Activated CD4-positive, alpha-beta memory T cell treated with anti-CD3 and anti-CD28 coated beads for 36 hours (primary cell): ENCODE data around the gene ARHGAP32. TPM values are rescaled to one million over a fixed set of nuclear protein-coding genes. Genes with fewer than 3 reads are reported as not detected.
A peak's percentile ranks its signal among the peaks of the same experiment; 100 is the strongest.

Source experiments
- CTCF ChIA-PET: fragments of 350-600 bp; sonication (Branson Sonifier 250); formaldehyde crosslinking; loops from one replicate; lab custom pipeline; 2021; ENCODE audit warnings: antibody characterized with exemption, inconsistent platforms; lab: Charles Lee
- POLR2A ChIA-PET: fragments of 350-600 bp; sonication (Branson Sonifier 250); formaldehyde crosslinking; loops from one replicate; lab custom pipeline; 2021; ENCODE audit warnings: antibody characterized with exemption; lab: Charles Lee
- DNase-seq: peaks from one replicate; pipeline ENCODE4 v3.0.0-alpha.2; 2020
- H3K27ac Mint-ChIP-seq: one replicate; pipeline ENCODE4 v1.8.0; 2021; ENCODE audit warnings: mixed read lengths
- H3K27me3 Mint-ChIP-seq: one replicate; pipeline ENCODE4 v1.8.0; 2021; ENCODE audit warnings: mixed read lengths
- H3K36me3 Mint-ChIP-seq: one replicate; pipeline ENCODE4 v1.8.0; 2021; ENCODE audit warnings: mixed read lengths
- H3K4me1 Mint-ChIP-seq: one replicate; pipeline ENCODE4 v1.8.0; 2021; ENCODE audit warnings: low read depth, mixed read lengths
- H3K4me3 Mint-ChIP-seq: one replicate; pipeline ENCODE4 v1.8.0; 2021; ENCODE audit warnings: mild to moderate bottlenecking, mixed read lengths
- H3K9me3 Mint-ChIP-seq: one replicate; pipeline ENCODE4 v1.8.0; 2021; ENCODE audit warnings: mixed read lengths
- intact Hi-C: fragments of 100-400 bp; cut with micrococcal nuclease; formaldehyde crosslinking; loops from one replicate; pipeline ENCODE4 v1.15.1; 2023
- total RNA-seq, 2 experiments: library from RNA; stranded (reverse); gene quantifications; one replicate each; pipeline ENCODE4 v1.2.3, GENCODE V29; 2021

ARHGAP32 gene
- total RNA-seq, 2 experiments from 2014 or later: 3.7 to 4.3 TPM

GRCh38 chr11:128988242-128988970 is 203.7 kb downstream of the ARHGAP32 start:
- Mint-ChIP-seq H3K27me3 (no peaks in the 10 kb centered on the region), H3K4me1 (peaks cover 10% of the 10 kb centered on the region)
- CTCF ChIA-PET: no interaction called here

DNA sequence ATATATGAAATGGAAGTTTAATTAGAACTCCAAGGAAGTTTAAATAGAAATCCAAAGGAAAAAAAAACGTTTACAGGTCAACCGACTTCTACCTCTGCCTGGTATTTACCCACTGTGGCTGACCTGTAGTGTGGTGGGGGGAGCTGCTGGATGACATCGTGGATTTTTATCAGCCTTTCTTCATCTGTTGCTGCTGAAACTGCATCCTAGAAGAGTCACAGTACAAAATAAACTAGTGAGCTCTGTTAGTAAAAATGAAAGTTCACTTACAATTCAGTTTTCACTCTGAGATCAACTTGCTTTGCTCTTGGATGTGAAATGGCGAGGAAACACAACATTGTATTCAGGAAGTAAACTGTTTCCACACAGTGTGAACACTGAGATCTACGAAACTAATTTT is 206.2 kb downstream of the ARHGAP32 start:
- H3K9me3 Mint-ChIP-seq: peaks cover 4% of the 10 kb centered on the region
- no peak overlapping the region for H3K4me3 Mint-ChIP-seq
- intact Hi-C loops: no loop called here
- peaks cover 2% of the 10 kb centered on the region for H3K36me3 Mint-ChIP-seq
- ChIA-PET POLR2A (no interaction called here), CTCF (interaction anchor here (0.9 to 1.5 kb wide), 4 partner anchors 29 to 828 kb away, joined by 3 to 5 read pairs (median 4); no protein-coding TSS in a partner anchor)
- peaks cover 7% of the 10 kb centered on the region for H3K4me1 Mint-ChIP-seq
- no peak for DNase-seq
- H3K27me3 Mint-ChIP-seq: no peaks in the 10 kb centered on the region
- peak overlapping the region; percentile 5 for H3K27ac Mint-ChIP-seq

More at GRCh38 chr11:128988242-128988970, 203.7 kb downstream of the ARHGAP32 start:
- peaks cover 2% of the 10 kb centered on the region for H3K36me3 Mint-ChIP-seq
- H3K9me3 Mint-ChIP-seq: peaks cover 4% of the 10 kb centered on the region
- no peak overlapping the region for H3K4me3 Mint-ChIP-seq
- intact Hi-C loops: no loop called here
- no peak for DNase-seq
- POLR2A ChIA-PET: no interaction called here
- H3K27ac Mint-ChIP-seq: no peak overlapping the region

DNA sequence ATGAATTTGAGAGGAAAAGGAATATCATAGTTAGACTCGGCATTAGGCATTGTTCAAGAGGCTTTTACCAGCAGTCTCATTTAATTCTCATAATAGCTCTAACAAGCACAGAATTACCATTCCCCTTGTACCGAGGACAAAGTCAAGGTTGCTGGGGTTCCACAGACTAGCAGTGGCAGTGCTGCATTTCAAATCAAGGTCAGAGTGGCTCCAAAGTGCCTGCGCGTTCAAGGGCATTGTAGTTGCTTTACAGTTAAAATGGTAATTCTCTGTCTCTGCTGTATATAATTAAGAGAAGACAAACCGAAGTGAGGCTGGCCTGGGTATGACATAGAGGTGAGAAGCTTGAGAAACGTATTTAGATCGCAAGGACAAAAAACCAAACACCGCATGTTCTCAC is 209.1 kb downstream of the ARHGAP32 start:
- no peaks in the 10 kb centered on the region for H3K27me3 Mint-ChIP-seq
- intact Hi-C loops: no loop called here
- peaks cover 7% of the 10 kb centered on the region for H3K4me1 Mint-ChIP-seq
- H3K9me3 Mint-ChIP-seq: no peaks in the 10 kb centered on the region
- peaks cover 2% of the 10 kb centered on the region for H3K36me3 Mint-ChIP-seq
- ChIA-PET POLR2A (no interaction called here), CTCF (interaction anchor here (1.0 kb wide), 1 partner anchor 27 kb away, joined by 3 read pairs; no protein-coding TSS in a partner anchor)
- no peak overlapping the region for H3K27ac Mint-ChIP-seq
- no peak for DNase-seq
- no peak overlapping the region for H3K4me3 Mint-ChIP-seq

GRCh38 chr11:128981254-128981653 is 210.9 kb downstream of the ARHGAP32 start:
- Mint-ChIP-seq H3K4me1 (peaks cover 5% of the 10 kb centered on the region), H3K36me3 (peaks cover under 1% of the 10 kb centered on the region), H3K4me3 (no peak overlapping the region), H3K27ac (no peak overlapping the region), H3K27me3 (no peaks in the 10 kb centered on the region), H3K9me3 (no peaks in the 10 kb centered on the region)
- ChIA-PET POLR2A (no interaction called here), CTCF (no interaction called here)
- DNase-seq: no peak
- intact Hi-C loops: no loop called here

GRCh38 chr11:128970598-128971190 is 221.4 kb downstream of the ARHGAP32 start:
- no peaks in the 10 kb centered on the region for H3K27me3 Mint-ChIP-seq
- no peak for DNase-seq
- H3K36me3 Mint-ChIP-seq: no peaks in the 10 kb centered on the region
- ChIA-PET CTCF (interaction anchor here (1.4 kb wide), 1 partner anchor 14 kb away, joined by 3 read pairs; no protein-coding TSS in a partner anchor), POLR2A (no interaction called here)
- intact Hi-C loops: no loop called here
- H3K27ac Mint-ChIP-seq: no peak overlapping the region
- H3K4me3 Mint-ChIP-seq: no peak overlapping the region
- H3K9me3 Mint-ChIP-seq: no peaks in the 10 kb centered on the region
- peaks cover 7% of the 10 kb centered on the region for H3K4me1 Mint-ChIP-seq

- no peak overlapping the region for H3K4me3 Mint-ChIP-seq
- ChIA-PET CTCF (no interaction called here), POLR2A (no interaction called here)
- H3K9me3 Mint-ChIP-seq: no peaks in the 10 kb centered on the region
- intact Hi-C loops: loop anchor here (10.0 kb wide), 1 partner anchor 814 kb away; no protein-coding TSS in a partner anchor
- H3K27me3 Mint-ChIP-seq: no peaks in the 10 kb centered on the region
- peaks cover 23% of the 10 kb centered on the region for H3K4me1 Mint-ChIP-seq
- no peaks in the 10 kb centered on the region for H3K36me3 Mint-ChIP-seq
- H3K27ac Mint-ChIP-seq: no peak overlapping the region
- no peak for DNase-seq
Measured at GRCh38 chr11:128968916-128969315, 223.2 kb downstream of the ARHGAP32 start.

DNA sequence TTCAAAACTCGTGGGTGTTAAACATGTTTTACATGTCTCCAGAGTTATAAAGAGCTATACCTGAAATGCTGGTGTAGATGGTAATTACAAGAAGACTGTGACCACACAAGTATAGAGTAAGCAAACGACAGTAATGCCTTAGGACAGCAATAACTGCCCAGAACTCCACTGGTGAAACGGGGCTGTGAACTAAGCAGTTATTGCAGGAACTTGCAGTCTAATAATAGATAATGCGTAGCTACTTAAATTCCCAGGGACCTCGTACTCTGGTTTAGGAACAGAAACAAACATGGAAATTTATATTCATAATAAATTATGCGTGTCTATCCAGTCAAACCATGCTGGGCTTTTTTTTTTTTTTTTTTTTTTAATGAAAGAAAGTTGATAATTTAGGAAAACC is 224.5 kb downstream of the ARHGAP32 start:
- Mint-ChIP-seq H3K27ac (no peak overlapping the region), H3K9me3 (no peaks in the 10 kb centered on the region), H3K36me3 (no peaks in the 10 kb centered on the region), H3K27me3 (no peaks in the 10 kb centered on the region), H3K4me3 (no peak overlapping the region), H3K4me1 (peaks cover 34% of the 10 kb centered on the region)
- ChIA-PET CTCF (interaction anchor here (0.9 to 1.6 kb wide), 2 partner anchors 11 to 83 kb away, joined by 4 to 7 read pairs; no protein-coding TSS in a partner anchor), POLR2A (no interaction called here)
- intact Hi-C loops: loop anchor here (10.0 kb wide), 1 partner anchor 813 kb away; no protein-coding TSS in a partner anchor
- no peak for DNase-seq

- CTCF ChIA-PET: no interaction called here
- Mint-ChIP-seq H3K36me3 (no peaks in the 10 kb centered on the region), H3K4me3 (no peak overlapping the region), H3K27ac (no peak overlapping the region), H3K27me3 (peaks cover 2% of the 10 kb centered on the region), H3K4me1 (peaks cover 30% of the 10 kb centered on the region), H3K9me3 (no peaks in the 10 kb centered on the region)
- intact Hi-C loops: loop anchor here (10.0 kb wide), 1 partner anchor 811 kb away; no protein-coding TSS in a partner anchor
- POLR2A ChIA-PET: no interaction called here
- DNase-seq: no peak
Measured at GRCh38 chr11:128965485-128965884, 226.6 kb downstream of the ARHGAP32 start.

GRCh38 chr11:128964463-128964930 is 227.6 kb downstream of the ARHGAP32 start:
- CTCF ChIA-PET: interaction anchor here (1.5 kb wide), 1 partner anchor 80 kb away, joined by 10 read pairs; no protein-coding TSS in a partner anchor
- no peaks in the 10 kb centered on the region for H3K9me3 Mint-ChIP-seq
- intact Hi-C loops: loop anchor here (5.0 to 10.0 kb wide), 2 partner anchors 368 to 810 kb away; no protein-coding TSS in a partner anchor
- H3K4me3 Mint-ChIP-seq: no peak overlapping the region
- H3K36me3 Mint-ChIP-seq: no peaks in the 10 kb centered on the region
- H3K27me3 Mint-ChIP-seq: peaks cover 2% of the 10 kb centered on the region
- H3K27ac Mint-ChIP-seq: no peak overlapping the region
- POLR2A ChIA-PET: no interaction called here
- peaks cover 29% of the 10 kb centered on the region for H3K4me1 Mint-ChIP-seq
- DNase-seq: no peak

- Mint-ChIP-seq H3K27ac (no peak overlapping the region), H3K27me3 (peaks cover 4% of the 10 kb centered on the region), H3K4me3 (no peak overlapping the region), H3K36me3 (no peaks in the 10 kb centered on the region), H3K4me1 (peaks cover 29% of the 10 kb centered on the region), H3K9me3 (no peaks in the 10 kb centered on the region)
- ChIA-PET CTCF (interaction anchor here (1.5 kb wide), 1 partner anchor 79 kb away, joined by 10 read pairs; no protein-coding TSS in a partner anchor), POLR2A (interaction anchor here (0.6 kb wide), 1 partner anchor 1062 kb away, joined by 6 read pairs; no protein-coding TSS in a partner anchor)
- intact Hi-C loops: loop anchor here (5.0 to 10.0 kb wide), 2 partner anchors 368 to 809 kb away; no protein-coding TSS in a partner anchor
- no peak for DNase-seq
Measured at GRCh38 chr11:128963744-128964325, 228.3 kb downstream of the ARHGAP32 start.

DNA sequence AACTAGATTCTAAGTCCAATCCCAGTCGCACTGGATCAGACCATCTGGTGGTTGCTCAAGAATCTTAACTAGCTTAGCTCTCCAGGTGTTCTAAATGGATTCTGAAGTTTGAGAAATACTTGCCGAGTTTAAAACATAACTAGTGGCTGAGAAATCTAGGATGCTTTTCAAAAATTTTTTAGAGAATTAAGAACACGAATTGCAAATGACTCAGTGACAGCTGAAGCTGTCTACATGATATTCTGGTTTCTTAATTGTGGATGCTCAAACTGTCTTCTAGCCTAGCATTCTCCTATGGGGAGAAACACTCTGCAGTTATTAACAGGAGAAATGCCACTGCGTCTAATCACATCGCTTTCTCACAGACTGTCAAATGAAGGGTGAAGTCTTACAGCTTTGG is 229.2 kb downstream of the ARHGAP32 start:
- intact Hi-C loops: loop anchor here (5.0 to 10.0 kb wide), 2 partner anchors 369 to 808 kb away; no protein-coding TSS in a partner anchor
- Mint-ChIP-seq H3K4me3 (no peak overlapping the region), H3K4me1 (peaks cover 29% of the 10 kb centered on the region), H3K27me3 (peaks cover 4% of the 10 kb centered on the region), H3K36me3 (no peaks in the 10 kb centered on the region), H3K9me3 (no peaks in the 10 kb centered on the region), H3K27ac (no peak overlapping the region)
- POLR2A ChIA-PET: interaction anchor here (0.6 kb wide), 1 partner anchor 1063 kb away, joined by 6 read pairs; no protein-coding TSS in a partner anchor
- no peak for DNase-seq
- CTCF ChIA-PET: interaction anchor here (1.8 kb wide), 1 partner anchor 79 kb away, joined by 4 read pairs; no protein-coding TSS in a partner anchor
